Common myeloid progenitor, CD34-positive (primary cell): ENCODE data around the gene VSTM4.

Experiments used
- CTCF ChIA-PET: fragments of 350-600 bp; sonication (Branson Sonifier 250); formaldehyde crosslinking; loops from one replicate; lab custom pipeline; 2021; ENCODE audit warnings: antibody characterized with exemption; lab: Charles Lee
- POLR2A ChIA-PET: fragments of 350-600 bp; sonication (Branson Sonifier 250); formaldehyde crosslinking; loops from one replicate; lab custom pipeline; 2021; ENCODE audit warnings: antibody characterized with exemption; lab: Charles Lee
- DNase-seq, 3 donors: peaks; one replicate each; pipeline versions ENCODE4 v3.0.0 to v3.0.0-alpha.2; 2013
- H3K27ac ChIP-seq, 2 experiments: 1 replicate in 1 of 2; 2 replicates in 1 of 2; pipeline ENCODE4 v1.7.0; 2013; ENCODE audit warnings: inconsistent platforms in 2 of 2, low read length in 2 of 2, mild to moderate bottlenecking in 2 of 2, low read depth in 1 of 2, moderate library complexity in 1 of 2; ENCODE audit not compliant: severe bottlenecking in 2 of 2, insufficient read depth in 1 of 2, poor library complexity in 1 of 2
- H3K27me3 ChIP-seq, 5 experiments: replicated peaks in 2 of 5; 1 replicate in 3 of 5; 2 replicates in 2 of 5; pipeline versions ENCODE4 v1.6.1 to v1.7.0; 2013; ENCODE audit warnings: low read length in 4 of 5, mild to moderate bottlenecking in 2 of 5, moderate library complexity in 2 of 5, inconsistent platforms in 1 of 5; ENCODE audit not compliant: insufficient read depth in 5 of 5, control insufficient read depth in 4 of 5
- H3K36me3 ChIP-seq, 4 experiments: 1 replicate in 2 of 4; 2 replicates in 2 of 4; pipeline versions ENCODE4 v1.6.1 to v1.7.0; 2013; ENCODE audit warnings: low read length in 3 of 4, control low read depth in 1 of 4, mild to moderate bottlenecking in 1 of 4; ENCODE audit not compliant: control insufficient read depth in 4 of 4, insufficient read depth in 4 of 4
- H3K4me1 ChIP-seq, 4 experiments: 1 replicate in 3 of 4; 2 replicates in 1 of 4; pipeline versions ENCODE4 v1.6.1 to v1.7.1; 2013; ENCODE audit warnings: low read length in 3 of 4, mild to moderate bottlenecking in 3 of 4, control low read depth in 1 of 4, inconsistent platforms in 1 of 4, moderate library complexity in 1 of 4; ENCODE audit not compliant: control insufficient read depth in 4 of 4, insufficient read depth in 4 of 4; ENCODE audit errors: control extremely low read depth in 1 of 4
- H3K4me3 ChIP-seq, 7 experiments: 1 replicate in 4 of 7; 2 replicates in 3 of 7; pipeline versions ENCODE4 v1.5.1 to v1.7.0; 2013; ENCODE audit warnings: mild to moderate bottlenecking in 7 of 7, low read length in 6 of 7, moderate library complexity in 6 of 7, inconsistent platforms in 2 of 7, low read depth in 2 of 7, control low read depth in 1 of 7; ENCODE audit not compliant: insufficient read depth in 4 of 7, control insufficient read depth in 1 of 7; ENCODE audit errors: extremely low read depth in 1 of 7
- H3K9me3 ChIP-seq, 5 experiments: 1 replicate in 4 of 5; 2 replicates in 1 of 5; pipeline versions ENCODE4 v1.6.1 to v1.7.1; 2013; ENCODE audit warnings: low read length in 4 of 5, mild to moderate bottlenecking in 2 of 5, inconsistent platforms in 1 of 5, low read depth in 1 of 5, moderate library complexity in 1 of 5; ENCODE audit not compliant: control insufficient read depth in 4 of 5, insufficient read depth in 2 of 5; ENCODE audit errors: control extremely low read depth in 1 of 5
- WGBS: methylation state at CpG from one replicate; pipeline ENCODE4 v1.1.5; 2013; ENCODE audit not compliant: insufficient coverage; 5-methylcytosine and 5-hydroxymethylcytosine counted together

The VSTM4 gene

GRCh38 chr10:49068209-49068608 lies 47.1 kb downstream of the VSTM4 start:
- Histone ChIP-seq H3K4me1 (no peaks in the 10 kb centered on the region), H3K9me3 (peaks cover 0 to 2% (median 0%) of the 10 kb centered on the region in 5 experiments), H3K4me3 (no peak overlapping the region), H3K27me3 (no peaks in the 10 kb centered on the region), H3K36me3 (no peaks in the 10 kb centered on the region), H3K27ac (no peak overlapping the region)
- WGBS, result 98% methylated on average over 8 of the region's 8 CpGs
- no peak for DNase-seq
- ChIA-PET POLR2A (no interaction called here), CTCF (no interaction called here)

GRCh38 chr10:49066944-49067730 lies 48.2 kb downstream of the VSTM4 start:
- 93% methylated on average over 3 of the region's 5 CpGs for WGBS
- Histone ChIP-seq H3K27me3 (no peaks in the 10 kb centered on the region), H3K4me3 (no peak overlapping the region), H3K9me3 (peaks cover 1 to 6% (median 5%) of the 10 kb centered on the region in 5 experiments), H3K27ac (no peak overlapping the region), H3K4me1 (no peaks in the 10 kb centered on the region), H3K36me3 (no peaks in the 10 kb centered on the region)
- ChIA-PET CTCF (no interaction called here), POLR2A (no interaction called here)
- no peak for DNase-seq

- CTCF ChIA-PET, result interaction anchor here (1.5 kb wide), 1 partner anchor 39 kb away, joined by 3 read pairs; no protein-coding TSS in a partner anchor
- no peak overlapping the region for H3K4me3 ChIP-seq
Measured at GRCh38 chr10:49062229-49062628, 53.1 kb downstream of the VSTM4 start.

GRCh38 chr10:49061667-49062066 lies 53.7 kb downstream of the VSTM4 start:
- DNase-seq, result no peak
- no peak overlapping the region for H3K27ac ChIP-seq
- ChIA-PET CTCF (no interaction called here), POLR2A (no interaction called here)
- no peaks in the 10 kb centered on the region for H3K4me1 ChIP-seq
- no peaks in the 10 kb centered on the region for H3K36me3 ChIP-seq
- no CpG with 5 or more reads among the region's 1 CpG for WGBS
- H3K4me3 ChIP-seq, result no peak overlapping the region
- H3K27me3 ChIP-seq, result peaks cover 0 to 2% (median 0%) of the 10 kb centered on the region in 5 experiments
- H3K9me3 ChIP-seq, result peaks cover 0 to 21% (median 6%) of the 10 kb centered on the region in 5 experiments

More at GRCh38 chr10:49062229-49062628, 53.1 kb downstream of the VSTM4 start:
- Histone ChIP-seq H3K27me3 (peaks cover 0 to 2% (median 0%) of the 10 kb centered on the region in 5 experiments), H3K4me1 (no peaks in the 10 kb centered on the region), H3K27ac (no peak overlapping the region), H3K36me3 (no peaks in the 10 kb centered on the region), H3K9me3 (peaks cover 0 to 21% (median 6%) of the 10 kb centered on the region in 5 experiments)
- no peak for DNase-seq
- POLR2A ChIA-PET, result no interaction called here

- H3K36me3 ChIP-seq, result no peaks in the 10 kb centered on the region
- H3K4me1 ChIP-seq, result no peaks in the 10 kb centered on the region
- no peak for DNase-seq
- no peak overlapping the region for H3K27ac ChIP-seq
- H3K27me3 ChIP-seq, result peaks cover 0 to 2% (median 0%) of the 10 kb centered on the region in 5 experiments
- 98% methylated on average over 6 of the region's 7 CpGs for WGBS
- ChIA-PET CTCF (interaction anchor here (2.1 kb wide), 1 partner anchor 15 kb away, joined by 5 read pairs; no protein-coding TSS in a partner anchor), POLR2A (no interaction called here)
- H3K4me3 ChIP-seq, result no peak overlapping the region
- H3K9me3 ChIP-seq, result peaks cover 0 to 21% (median 6%) of the 10 kb centered on the region in 5 experiments
Measured at GRCh38 chr10:49058463-49059255, 56.7 kb downstream of the VSTM4 start.

GRCh38 chr10:49057231-49057880 lies 58.0 kb downstream of the VSTM4 start:
- H3K4me1 ChIP-seq, result no peaks in the 10 kb centered on the region
- ChIA-PET CTCF (interaction anchor here (2.1 kb wide), 1 partner anchor 17 kb away, joined by 5 read pairs; no protein-coding TSS in a partner anchor), POLR2A (no interaction called here)
- 100% methylated on average over 4 of the region's 7 CpGs for WGBS
- no peak overlapping the region for H3K27ac ChIP-seq
- H3K4me3 ChIP-seq, result no peak overlapping the region
- no peak for DNase-seq
- no peaks in the 10 kb centered on the region for H3K36me3 ChIP-seq
- H3K9me3 ChIP-seq, result peaks cover 0 to 17% (median 3%) of the 10 kb centered on the region in 5 experiments
- peaks cover 0 to 2% (median 0%) of the 10 kb centered on the region in 5 experiments for H3K27me3 ChIP-seq
